ENCODE data around the gene ATP2A3.
A peak's percentile ranks its signal among the peaks of the same experiment; 100 is the strongest.

ATP2A3 gene

GRCh38 chr17:3906881-3907280, 57.4 kb downstream of the ATP2A3 start:
- DNase-seq = no peak

GRCh38 chr17:3905017-3905520, 59.2 kb downstream of the ATP2A3 start:
- no peak for DNase-seq

- DNase-seq = no peak
Observed at GRCh38 chr17:3904501-3904900, 59.7 kb downstream of the ATP2A3 start.

GRCh38 chr17:3903881-3904290, 60.4 kb downstream of the ATP2A3 start:
- peak; percentile 34 for DNase-seq

GRCh38 chr17:3903051-3903825, 61.0 kb downstream of the ATP2A3 start:
- no peak for DNase-seq

GRCh38 chr17:3900646-3901045, 63.6 kb downstream of the ATP2A3 start:
- DNase-seq = no peak

- DNase-seq = no peak
Observed at GRCh38 chr17:3897731-3898130, 66.5 kb downstream of the ATP2A3 start.

GRCh38 chr17:3896968-3897235, 67.3 kb downstream of the ATP2A3 start:
- no peak for DNase-seq

GRCh38 chr17:3896108-3896967, 67.9 kb downstream of the ATP2A3 start:
- DNase-seq = no peak

GRCh38 chr17:3895354-3895753, 68.9 kb downstream of the ATP2A3 start:
- no peak for DNase-seq

- no peak for DNase-seq
Observed at GRCh38 chr17:3894911-3895343, 69.3 kb downstream of the ATP2A3 start.

- DNase-seq = no peak
Observed at GRCh38 chr17:3894188-3894587, 70.0 kb downstream of the ATP2A3 start.

GRCh38 chr17:3893720-3894116, 70.5 kb downstream of the ATP2A3 start:
- DNase-seq = no peak

- peak; percentile 91 for DNase-seq
Observed at GRCh38 chr17:3893003-3893719, 71.1 kb downstream of the ATP2A3 start, which contains the start of gene CAMKK1. Gene CAMKK1 (minus strand): TSS chr17:3893053. CDS start chr17:3885687, 7,366 bp downstream.

GRCh38 chr17:3892095-3892998, 71.9 kb downstream of the ATP2A3 start:
- peak; percentile 73 for DNase-seq

- DNase-seq = no peak
Observed at GRCh38 chr17:3891626-3892094, 72.6 kb downstream of the ATP2A3 start.

- DNase-seq = no peak
Observed at GRCh38 chr17:3890878-3891219, 73.4 kb downstream of the ATP2A3 start.

- peak; percentile 68 for DNase-seq
Observed at GRCh38 chr17:3890082-3890877, 74.0 kb downstream of the ATP2A3 start.

GRCh38 chr17:3889325-3890012, 74.8 kb downstream of the ATP2A3 start:
- DNase-seq = no peak

GRCh38 chr17:3888343-3889171, 75.7 kb downstream of the ATP2A3 start:
- peak; percentile 77 for DNase-seq
